Measurements from ENCODE around the gene BCORL1. TPM values are rescaled to one million over a fixed set of nuclear protein-coding genes. Genes with fewer than 3 reads are reported as not detected.

The BCORL1 gene, protein sequence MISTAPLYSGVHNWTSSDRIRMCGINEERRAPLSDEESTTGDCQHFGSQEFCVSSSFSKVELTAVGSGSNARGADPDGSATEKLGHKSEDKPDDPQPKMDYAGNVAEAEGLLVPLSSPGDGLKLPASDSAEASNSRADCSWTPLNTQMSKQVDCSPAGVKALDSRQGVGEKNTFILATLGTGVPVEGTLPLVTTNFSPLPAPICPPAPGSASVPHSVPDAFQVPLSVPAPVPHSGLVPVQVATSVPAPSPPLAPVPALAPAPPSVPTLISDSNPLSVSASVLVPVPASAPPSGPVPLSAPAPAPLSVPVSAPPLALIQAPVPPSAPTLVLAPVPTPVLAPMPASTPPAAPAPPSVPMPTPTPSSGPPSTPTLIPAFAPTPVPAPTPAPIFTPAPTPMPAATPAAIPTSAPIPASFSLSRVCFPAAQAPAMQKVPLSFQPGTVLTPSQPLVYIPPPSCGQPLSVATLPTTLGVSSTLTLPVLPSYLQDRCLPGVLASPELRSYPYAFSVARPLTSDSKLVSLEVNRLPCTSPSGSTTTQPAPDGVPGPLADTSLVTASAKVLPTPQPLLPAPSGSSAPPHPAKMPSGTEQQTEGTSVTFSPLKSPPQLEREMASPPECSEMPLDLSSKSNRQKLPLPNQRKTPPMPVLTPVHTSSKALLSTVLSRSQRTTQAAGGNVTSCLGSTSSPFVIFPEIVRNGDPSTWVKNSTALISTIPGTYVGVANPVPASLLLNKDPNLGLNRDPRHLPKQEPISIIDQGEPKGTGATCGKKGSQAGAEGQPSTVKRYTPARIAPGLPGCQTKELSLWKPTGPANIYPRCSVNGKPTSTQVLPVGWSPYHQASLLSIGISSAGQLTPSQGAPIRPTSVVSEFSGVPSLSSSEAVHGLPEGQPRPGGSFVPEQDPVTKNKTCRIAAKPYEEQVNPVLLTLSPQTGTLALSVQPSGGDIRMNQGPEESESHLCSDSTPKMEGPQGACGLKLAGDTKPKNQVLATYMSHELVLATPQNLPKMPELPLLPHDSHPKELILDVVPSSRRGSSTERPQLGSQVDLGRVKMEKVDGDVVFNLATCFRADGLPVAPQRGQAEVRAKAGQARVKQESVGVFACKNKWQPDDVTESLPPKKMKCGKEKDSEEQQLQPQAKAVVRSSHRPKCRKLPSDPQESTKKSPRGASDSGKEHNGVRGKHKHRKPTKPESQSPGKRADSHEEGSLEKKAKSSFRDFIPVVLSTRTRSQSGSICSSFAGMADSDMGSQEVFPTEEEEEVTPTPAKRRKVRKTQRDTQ (N-terminal part only)
- polyA plus RNA-seq (2013, experiment 1 of 2; ENCODE audit: insufficient read length): 6.6 TPM
- 6.4 TPM for polyA plus RNA-seq (2013, experiment 2 of 2; ENCODE audit: insufficient read length)

DNA sequence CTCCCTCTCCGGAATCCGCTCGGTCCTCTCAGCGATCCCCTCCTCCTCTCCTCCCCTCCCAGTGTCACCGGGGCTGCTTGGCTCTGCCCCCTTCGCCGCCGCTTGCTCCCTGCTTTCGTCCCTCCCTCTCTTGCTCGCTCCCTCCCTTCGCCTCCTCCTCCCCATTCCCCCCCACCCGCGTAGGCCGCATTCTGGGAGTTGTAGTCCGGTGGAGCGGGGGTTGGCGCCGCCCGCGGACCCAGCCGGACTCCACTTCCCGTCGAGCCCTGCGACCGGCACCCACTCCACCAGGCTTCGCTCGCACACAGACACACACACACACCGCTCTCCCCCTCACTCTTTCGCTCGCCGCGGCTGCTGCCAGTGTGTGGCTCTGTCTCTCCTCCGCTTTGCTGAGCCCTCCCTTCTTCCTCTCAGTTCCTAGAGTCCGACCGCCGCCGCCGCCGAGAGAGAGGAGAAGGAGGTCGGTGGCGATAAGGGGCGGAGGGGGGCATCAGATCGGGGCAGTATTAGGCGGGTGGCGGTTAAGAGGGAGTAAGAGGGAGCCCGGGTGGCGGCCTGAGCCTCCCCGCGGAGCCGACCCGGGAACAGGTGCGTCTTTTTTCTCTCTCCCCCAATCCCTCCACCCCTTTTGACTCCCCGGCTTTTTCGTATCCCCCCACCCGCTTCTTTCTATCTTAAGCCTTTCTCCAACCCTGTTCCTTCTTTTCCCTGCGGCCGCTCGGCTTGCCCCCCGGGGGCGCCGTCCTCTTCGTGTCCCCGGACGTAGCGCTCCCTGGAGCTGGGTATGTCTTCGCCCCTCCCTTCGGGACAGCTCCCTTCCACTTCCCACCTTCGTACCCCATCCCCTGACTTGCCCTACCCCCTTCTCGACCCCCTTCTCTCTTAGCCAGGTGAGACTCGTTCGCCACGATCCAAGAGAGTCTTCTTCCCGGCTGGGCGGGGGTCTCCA, at the start of gene BCORL1:
BCORL1 (plus strand) TSS at position 336 of the 952 bp plus-strand sequence. CDS start 22,597 bp downstream, outside the sequence.
- peak; percentile 92 for DNase-seq

DNA sequence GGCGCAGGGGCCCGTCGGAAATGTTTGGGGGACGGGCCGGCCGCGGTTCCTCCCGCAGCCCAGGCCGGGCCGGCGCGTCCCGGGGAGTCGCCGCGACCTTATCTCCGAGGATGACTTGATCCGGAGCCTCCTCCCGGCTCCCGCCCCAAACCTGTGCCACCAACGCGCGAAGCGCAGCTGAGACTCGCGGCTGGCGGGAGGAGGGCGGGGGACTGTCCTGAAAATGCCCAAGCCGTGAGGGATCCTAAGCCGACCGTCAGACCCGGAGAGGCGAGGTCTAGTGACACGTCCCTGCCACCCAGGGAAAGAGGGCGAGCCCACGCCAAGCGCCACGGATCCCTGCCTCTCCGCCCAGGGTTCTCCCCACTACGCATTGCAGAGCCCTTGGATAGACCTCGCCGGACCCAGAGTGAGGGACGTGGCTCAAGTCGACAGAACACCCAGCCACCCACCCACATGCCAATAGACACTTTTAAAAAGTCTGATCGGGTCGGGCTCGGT, 49.6 kb upstream of the BCORL1 start:
- no peak for DNase-seq

DNA sequence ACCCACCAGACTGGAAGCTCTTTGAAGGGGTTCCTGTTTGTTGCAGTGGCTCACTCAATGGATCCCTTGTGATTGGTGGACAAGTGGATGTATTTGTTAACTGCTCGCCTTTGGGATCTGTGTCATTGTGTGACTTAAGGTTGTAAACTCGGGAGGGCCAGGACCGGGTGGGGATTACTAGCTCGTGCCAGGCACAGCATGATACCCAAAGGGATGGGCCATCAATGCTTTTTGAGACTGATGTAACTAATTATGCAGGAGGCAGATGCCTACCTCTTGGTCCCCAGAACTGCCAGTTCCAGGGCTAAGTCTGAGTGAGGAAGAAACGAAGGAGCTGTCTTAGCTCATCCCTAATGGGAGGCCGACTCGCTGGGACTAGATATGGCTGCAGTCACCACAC, 48.7 kb upstream of the BCORL1 start:
- DNase-seq: no peak

DNA sequence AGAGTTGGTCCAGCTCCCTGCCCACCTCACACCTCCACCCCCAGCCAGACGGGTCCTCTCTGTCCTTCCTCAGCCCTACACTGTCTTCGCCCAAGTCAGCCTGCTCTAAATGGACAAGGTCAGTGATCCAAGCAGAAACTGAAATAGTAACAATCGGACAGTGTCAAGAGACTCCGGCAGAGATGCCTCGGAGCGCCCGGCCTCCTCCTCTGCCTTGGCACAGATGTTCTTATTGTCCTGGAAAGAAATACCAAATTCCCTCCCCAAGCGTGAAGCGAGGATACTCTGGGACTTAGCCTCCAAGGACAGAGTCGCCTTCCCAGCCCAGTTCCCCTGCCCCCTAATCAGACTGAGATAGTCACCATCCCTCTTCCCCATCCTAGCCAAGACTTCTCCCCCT, 48.0 kb upstream of the BCORL1 start:
- DNase-seq: no peak

DNA sequence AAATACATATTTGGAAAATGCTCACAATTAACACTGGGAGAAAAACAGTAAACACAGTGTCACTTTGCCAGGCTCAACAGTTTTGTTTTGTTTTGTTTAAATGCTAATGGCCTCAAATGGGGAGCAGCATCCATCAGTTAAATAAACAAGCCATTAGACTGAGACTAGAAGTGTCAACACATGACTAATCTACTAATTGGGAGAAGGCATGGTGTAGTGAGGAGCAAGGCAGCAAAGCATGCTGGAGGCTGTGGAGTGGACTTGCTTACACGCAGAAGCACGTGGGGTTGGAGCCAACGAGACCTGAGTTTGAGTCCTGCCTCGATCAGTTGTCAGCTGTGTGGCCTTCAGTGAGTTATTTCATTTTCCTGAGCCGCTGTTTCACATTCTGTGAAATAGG, 47.5 kb upstream of the BCORL1 start:
- DNase-seq: no peak

DNA sequence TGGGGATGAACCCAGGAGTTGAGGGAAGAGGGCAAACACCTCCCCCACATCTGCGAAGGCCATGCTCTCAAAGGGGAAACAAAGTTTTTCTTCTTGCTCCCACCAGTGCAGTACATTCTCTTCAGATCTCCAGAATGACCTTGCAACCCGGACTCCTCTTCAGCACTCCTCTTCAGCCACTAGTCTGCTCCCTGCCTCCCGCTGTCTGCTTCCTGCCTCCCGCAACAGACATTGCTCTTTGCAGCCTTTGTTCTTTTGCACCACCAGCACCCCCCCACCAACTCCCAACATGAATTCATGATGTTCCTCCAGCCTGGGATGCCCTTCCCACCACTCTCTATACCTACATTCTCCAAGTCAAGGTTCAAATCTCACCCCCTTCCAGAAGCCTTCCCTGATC, 44.4 kb upstream of the BCORL1 start:
- no peak for DNase-seq

DNA sequence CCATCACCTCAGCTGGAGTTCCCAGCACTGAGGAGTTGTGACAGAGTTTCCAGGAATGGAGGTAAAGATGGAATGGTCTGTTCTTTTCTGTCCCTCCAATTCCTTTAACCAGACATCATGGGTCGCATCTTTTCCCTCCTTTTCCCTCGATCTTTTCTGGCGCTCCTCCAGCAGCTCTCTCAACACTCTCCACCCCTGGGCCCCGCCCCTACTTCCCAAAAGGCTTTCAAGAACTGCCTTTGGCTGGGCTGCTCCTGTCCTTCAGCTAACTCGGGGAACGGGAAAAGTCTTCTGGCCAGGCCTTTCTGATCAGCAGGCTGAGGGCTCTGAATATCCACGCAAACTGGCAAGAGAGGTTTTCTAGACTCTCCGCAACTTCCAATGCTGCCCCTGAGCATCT, 42.4 kb upstream of the BCORL1 start:
- no peak for DNase-seq

DNA sequence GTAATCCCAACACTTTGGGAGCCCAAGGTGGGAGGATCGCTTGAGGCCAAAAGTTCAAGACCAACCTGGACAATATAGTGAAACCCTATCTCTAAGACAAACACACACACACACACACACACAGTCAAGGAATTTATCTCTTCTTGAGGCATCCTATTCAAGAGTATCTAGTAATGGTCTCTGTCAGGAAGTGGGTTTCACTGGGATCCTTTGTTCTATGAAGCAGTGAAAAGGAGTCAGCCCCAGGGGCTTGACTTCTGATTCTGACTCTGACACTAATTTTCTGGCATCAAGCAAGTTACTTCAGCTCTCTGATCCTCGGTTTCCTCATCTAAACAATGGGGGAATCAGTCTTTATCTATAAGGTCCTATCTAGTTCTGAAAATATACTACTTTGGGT, 41.7 kb upstream of the BCORL1 start:
- DNase-seq: no peak

DNA sequence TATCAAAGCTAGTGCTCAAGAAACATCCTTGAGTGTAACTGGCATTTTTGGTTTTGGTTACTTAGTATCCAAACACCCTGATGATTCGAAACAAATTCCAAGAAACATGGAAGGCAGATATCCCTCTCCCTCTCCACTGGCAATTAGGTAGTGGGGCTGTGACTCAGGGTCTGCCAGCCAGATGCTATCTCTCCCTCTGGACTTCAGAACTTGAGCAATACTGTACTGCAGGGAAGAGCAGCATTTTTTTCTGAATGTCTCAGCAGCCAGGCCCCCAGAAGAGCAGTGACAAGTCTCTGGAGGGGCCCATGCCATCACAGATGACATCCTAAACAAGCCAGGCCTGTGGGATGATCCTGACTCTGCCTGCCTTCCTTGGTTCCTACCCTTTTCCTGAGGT, 37.3 kb upstream of the BCORL1 start:
- peak; percentile 23 for DNase-seq

DNA sequence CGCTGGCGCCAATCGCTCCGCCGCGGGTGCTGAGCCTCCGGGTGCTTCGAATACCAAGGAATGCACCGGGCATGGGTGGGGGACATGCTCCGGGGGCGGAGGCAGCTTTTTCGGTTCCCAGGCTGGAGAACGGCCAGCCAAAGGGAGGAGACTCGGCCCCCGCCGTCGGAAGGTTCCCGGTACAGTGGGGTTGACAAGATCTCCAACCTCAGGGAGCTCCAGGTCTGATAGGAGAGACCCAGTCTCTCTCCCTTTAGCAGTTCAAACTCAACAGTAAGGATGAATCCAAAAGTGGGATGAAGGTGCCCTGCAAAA, 29.1 kb upstream of the BCORL1 start:
- no peak for DNase-seq

DNA sequence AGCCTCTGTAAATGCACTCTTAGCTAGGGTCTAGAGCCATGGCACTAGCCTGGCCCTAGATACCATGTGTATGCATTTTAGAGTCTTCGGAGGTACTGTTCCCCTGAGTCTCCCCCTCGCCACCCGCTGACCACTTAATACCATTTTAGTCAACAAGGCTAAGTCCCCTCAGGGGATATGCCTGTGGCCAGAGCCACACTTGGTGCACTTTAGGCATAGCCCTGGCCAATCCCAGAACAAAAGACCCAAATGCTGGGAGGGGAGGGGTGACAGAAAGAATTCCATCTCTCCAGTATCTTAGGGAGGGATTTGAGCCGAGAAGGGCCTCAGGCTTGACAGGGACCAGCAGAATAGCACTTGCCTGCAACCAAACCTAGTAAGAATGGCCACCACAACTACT, 28.6 kb upstream of the BCORL1 start:
- DNase-seq: no peak

DNA sequence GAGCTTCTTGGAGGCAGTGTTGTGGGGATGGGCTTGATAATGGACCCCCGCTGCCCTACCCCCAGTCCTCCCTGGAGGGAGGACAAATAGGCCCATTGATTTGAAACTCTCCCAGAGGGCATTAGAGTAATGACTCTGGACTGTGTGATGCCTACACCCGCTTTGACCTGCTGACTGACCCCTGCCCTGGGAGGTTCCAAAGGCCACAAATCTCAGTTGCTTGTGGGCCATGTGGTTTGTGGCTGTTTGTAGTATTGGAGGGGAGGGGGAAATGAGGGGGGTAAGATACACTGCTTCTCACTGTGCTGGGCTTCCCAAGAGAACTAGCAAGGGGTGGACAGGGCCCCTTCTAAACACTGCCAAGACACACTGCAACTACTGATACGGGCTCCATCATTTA, 27.6 kb upstream of the BCORL1 start:
- no peak for DNase-seq

DNA sequence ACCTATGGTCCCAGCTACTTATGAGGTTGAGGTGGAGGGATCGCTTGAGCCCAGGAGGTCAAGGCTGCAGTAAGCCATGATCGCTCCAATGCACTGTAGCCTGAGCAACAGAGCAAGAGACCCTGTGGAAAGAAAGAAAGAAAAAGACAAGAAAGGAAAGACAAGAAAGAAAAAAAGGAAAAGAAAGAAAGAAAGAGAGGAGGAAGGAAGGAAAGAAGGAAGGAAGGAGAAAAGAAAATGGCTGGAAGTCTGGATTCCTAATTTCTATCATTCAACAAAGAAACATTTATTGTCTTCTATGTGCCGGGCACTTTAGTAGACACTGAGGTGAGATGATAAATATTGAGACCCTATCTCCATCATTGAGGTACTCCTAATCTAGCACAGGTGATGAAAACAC, 26.8 kb upstream of the BCORL1 start:
- no peak for DNase-seq

DNA sequence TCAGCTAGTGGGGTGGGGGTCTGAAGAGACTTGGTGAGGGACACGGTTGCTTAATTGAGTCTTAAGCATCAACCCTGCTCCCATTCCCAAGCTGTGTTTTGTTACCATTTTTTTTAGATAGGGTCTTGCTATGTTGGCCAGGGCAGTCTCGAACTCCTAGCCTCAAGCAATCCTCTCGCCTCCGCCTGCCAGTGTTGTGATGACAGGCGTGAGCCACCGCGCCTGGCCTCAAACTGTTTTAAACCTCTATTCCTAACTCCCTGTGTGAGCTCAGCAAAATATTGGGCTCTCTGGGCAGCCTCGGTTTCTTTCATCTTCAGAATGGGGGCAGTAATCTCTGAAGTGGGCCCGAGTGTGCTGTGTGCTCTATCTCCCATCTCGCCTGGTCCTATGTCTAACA, 26.3 kb upstream of the BCORL1 start:
- no peak for DNase-seq

DNA sequence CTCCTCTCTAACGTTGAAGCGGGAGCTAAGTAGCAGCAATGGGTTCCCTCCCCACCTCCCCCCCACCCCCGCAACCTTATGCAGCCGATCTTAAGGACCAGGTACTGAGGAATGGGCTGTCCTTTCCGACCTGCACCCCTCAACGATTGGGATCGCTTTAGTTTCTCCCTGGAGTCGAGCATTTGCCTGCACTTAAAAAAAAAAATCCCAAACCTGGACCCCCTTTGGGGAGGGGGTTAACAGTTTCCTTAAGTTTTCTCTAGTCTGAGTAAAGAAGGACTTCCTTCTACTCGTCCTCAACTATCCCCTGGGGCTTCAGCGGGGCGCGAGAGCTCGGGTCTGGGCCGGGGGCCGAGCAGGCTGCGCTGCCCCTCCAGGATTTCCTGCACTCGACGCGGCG, 25.7 kb upstream of the BCORL1 start:
- no peak for DNase-seq

DNA sequence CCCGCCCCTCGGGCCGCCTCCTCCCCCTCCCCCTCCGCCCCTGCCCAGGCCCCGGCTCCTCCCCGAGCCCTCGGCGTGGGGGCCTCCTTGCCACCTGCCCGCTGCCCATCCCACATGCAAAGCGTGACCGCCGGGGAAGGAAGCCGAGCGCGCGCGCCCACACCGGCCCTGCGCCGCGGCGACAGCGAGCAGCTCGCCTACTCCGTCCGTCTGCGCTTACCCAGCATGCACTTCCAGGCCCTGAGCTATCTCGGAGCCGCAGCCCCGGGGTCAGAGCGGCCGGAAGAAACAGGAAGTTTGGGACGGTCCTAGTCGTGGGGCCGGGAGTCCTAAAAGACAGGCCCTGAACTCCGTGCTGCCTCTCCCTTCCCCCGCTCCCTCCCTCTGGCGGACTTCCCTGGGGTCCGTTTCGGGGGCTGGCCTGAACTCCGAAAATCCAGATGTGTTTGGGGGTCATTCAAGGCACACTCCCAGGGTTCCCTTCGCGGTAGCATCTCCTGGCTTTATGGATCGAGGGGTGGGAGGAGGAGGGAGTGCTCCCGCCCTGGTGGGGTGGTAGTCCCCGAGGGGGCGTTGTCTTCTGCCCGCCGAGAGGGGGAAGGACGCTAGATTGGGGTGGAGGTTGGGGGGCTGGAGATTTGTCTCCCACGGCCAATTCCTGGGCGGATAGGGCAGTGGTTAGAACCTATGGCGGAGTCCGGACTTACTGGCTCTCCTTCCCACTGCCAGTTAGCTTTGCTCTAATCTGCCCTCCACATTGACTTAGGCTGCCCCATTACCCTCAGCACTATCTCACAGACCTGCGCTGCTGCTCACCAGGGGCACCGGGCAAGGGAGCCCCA, 25.0 kb upstream of the BCORL1 start:
- peak; percentile 38 for DNase-seq

DNA sequence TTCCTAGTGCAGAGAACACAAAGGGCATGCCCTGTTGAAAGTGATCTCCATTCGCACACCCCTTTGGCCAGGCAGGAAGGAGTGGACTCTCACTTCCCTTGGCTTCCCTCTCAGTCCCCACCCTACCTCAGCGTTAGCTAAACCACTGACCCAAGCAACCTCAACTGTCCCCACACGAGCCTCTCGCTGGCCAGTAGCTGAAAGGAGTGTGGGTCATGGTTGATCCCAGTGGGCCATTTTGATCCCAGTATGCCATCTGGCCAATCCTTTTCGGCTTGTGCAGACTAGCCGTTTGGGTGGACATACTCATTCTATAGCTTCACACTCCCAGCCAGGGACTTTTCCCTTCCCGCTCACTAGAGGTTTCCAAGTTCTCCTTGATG, 24.4 kb upstream of the BCORL1 start:
- no peak for DNase-seq

DNA sequence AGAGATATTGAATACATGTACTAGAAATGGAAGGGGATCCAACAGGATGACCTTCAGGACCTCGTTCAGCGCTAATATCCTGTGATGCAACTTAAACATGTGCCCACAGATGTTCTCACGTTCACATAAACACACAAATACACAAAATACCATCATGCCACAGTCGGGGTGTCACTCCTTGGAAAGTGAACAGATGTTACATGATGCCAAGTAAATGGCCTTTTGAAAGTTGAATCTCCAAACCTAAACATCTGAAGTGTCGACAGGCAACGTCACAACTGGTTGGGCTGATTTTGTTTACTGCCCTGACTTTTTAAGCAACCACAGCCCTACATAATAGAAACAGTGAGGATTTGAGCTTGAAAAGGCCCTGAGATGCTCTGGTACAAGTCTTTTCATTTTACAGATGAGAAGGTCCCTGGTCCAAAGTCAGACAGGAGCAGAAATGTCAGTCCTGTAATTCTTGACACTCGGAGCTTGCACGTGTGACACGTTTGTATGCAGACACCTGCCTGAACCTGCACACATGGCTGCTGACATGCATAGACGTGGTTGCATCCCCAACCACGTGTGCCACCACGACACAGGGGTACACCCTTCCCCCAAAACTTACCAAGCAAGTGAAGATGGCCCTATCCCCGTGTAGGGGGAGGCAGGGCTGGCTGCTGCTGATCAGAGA, 23.5 kb upstream of the BCORL1 start:
- DNase-seq: no peak

DNA sequence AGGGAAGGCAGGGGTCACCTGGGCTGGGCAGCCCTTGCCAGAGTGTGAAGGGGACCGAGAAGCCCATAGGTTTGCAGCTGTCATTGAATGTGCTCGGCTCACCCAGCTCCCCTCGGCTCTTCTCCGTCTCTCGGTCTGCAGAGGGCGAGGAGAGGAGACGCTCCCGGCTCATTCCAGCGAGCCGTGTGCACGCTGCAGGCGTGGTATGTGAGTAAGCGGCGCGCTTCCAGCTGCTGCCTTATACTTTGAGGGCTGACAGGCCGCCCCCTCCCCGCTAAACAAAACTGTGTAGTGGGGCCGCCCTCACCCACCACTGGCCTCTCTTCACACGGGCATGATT, 23.0 kb upstream of the BCORL1 start:
- peak; percentile 26 for DNase-seq

Data from fibroblast of skin of abdomen (primary cell).